LoVo (cell line): Measurements from ENCODE around the gene PCBP3.

Source experiments
- DNase-seq: peaks from one replicate; pipeline ENCODE4 v3.0.0-alpha.2; 2016; ENCODE audit warnings: low spot score

Gene PCBP3

DNA sequence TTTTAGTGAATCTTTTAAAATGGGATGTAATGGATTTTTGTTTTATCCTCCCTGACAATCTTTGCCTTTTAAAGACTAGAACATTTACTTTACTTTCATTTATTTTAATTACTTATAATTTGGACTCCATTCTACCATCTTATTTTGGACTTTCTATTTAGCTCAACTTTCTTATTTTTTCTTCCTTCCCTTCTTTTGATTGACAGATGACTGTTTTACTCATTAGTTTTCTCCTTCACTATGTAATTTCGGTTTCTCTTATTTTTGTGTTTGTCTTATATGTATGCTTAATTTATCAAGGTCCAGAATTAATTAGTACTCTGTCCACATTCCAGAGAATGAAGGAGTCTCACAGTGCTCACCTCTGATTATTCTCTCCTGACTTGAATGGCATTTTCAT, 109.9 kb downstream of the PCBP3 start:
- no peak for DNase-seq

DNA sequence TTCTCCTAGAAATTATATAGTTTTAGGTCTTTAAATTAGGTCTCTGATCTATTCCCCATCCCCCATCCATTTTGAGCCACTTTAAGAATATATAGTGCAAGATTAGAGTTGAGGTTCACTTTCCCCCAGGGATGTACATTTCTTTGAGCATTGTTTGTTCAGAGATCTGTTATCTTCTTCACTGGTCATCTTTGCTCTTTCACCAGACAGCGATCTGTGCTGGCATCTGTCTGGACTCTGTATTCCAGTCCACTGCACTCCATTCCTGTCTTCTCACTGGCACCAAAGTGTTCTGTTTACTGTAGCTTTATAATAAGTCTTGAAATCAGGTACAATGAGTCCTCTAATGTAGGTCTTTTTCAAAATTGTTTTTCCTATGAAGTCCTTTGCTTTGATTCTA, 112.5 kb downstream of the PCBP3 start:
- no peak for DNase-seq

DNA sequence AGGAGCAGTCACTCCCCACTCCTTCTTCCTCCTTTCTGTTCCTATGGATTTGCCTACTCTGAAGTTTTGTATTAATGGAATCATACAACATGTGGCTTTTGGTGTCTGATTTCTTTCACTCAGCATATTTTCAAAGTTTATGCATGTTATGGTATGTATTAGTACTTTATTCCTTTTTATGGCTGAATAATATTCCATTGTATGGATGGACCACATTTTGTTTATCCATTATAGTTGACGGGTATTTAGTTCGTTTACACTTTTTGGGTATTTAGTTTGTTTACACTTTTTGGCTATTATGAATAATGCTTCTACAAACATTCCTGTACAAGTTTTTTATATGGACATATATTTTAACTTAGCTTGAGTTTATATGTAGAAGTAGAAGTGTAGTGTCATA, 113.1 kb downstream of the PCBP3 start:
- DNase-seq = no peak

DNA sequence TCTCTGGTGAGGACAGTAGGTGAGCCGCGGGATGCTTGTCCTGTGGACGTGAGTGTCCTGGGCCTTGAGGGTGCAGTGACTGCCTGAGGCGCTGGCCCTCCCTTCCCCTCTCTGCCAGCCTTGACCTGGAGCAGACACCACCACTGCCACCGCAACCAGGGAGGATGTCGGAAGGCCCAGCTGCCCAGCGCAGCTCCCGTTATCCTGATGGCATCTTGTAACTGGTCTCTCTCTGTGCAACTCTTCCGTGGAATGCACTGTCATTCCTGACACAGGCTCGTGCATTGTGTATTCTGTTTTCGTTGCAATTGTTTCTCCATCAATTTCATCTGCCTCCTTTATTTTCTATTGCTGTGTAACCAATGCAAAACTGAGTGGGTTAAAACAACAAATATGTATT, 118.2 kb downstream of the PCBP3 start:
- DNase-seq = no peak

DNA sequence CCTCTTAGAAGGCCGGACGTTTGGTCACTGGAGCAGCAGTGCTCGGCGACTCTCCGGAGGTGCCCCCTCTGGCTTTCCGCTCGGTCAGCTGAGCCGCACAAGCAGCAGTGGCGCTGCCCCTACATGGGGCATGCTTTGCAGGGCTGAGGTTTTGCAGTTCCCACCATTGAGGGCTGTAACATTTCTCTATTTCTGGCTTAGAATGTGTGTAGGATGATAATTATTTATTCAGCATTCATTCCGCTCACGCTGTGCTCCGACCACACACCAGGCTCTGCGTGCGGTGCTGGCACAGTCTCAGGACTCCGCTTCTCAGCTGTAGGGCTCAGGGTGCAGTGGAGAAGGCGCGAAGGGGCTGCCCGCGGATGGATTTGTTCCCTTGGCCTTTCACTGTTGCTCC, 119.5 kb downstream of the PCBP3 start:
- DNase-seq = no peak

DNA sequence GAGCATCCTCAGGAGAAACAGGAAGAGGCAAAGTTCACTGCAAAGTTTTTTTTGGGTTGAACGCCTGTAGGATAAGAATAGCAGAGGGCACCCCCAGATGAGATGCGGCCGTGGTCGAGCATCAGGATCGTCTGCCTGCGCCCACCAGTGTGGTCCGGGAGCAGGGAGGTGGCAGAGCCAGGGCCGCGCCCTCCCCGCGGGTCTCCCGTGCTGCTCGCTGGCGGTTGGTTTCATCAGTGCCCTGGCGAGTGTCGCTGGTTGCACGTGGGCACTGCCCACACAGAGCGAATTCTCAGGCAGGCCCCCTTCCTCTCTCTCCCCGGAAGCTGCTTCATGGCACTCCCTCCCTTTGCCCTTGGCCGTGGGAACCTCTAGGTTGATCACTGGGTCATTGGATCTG, 120.0 kb downstream of the PCBP3 start:
- no peak for DNase-seq

DNA sequence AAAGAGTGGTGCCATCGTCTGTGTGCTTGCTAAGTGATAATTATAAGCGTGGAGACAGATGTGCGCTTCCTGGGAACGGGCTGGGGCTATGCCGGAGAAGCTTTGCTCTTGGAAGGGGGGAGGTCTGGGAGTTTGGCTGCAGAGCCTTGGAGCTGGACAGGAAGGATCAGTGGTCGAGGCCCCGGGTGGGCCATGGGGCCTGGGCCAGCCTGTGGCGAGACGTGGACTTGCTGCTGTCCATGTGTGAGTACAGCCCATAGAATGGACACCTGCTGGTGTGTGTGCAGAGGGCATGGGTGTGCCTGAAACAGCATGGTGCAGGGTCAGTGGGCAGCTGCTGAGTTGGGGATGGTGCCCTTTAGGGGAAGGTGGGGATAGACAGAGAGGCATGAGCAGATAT, 121.3 kb downstream of the PCBP3 start:
- DNase-seq = no peak

DNA sequence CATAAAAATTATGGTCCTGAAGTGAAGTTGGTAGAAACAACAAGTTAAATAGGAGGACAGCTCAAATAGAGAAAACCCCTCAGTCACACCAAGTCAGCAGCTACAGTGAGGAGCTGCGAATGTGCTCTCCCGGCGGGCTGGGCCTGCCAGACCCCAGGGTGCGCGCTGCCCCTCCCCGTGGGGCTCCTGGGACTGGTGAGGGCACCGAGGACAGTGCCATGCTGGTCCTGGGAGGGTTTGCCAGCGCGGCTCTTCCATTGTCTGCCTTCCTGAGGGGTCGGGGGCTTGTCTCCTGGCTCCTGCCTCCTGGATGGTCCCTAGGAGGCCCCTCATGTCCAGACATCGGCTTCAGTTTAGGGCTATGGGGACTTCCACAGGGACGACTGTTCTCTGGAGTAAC, 121.8 kb downstream of the PCBP3 start:
- no peak for DNase-seq

DNA sequence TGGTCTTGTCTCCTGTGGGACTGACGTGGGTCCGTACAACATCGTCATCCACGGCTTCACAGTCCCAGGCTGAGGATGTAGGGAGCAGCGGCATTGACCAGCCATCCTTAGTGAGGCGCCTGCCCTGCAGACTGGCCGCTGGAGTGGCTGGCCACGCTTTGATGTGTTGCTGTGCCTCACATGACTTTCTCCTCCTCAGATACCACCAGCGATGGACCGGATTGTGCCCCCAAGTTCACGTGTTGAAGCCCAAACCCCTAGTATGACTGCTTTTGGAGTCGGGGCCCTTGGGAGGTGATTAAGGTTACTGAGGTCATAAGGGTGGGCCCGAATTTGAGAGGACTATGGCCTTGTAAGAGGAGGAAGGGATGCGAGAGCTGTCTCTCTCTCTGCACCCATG, 122.5 kb downstream of the PCBP3 start:
- DNase-seq = no peak

DNA sequence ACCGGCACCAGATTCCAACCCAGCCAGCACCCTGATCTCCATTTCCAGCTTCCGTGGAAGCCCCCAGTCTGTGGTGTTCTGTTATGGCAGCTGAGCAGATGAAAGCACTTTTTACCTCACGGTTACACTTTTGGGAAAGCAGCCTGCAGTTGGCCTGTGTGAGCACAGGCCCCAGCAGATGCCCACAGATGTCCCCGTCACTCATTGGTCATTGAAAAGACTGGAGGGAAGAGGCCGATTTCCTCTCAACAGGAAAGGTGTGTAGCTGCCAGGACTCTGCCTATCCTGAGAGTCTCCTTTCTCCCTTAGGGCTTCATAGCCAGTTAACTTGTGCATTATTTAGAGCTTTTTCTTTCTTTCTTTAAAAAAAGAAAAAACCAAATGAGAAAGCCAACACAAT, 123.0 kb downstream of the PCBP3 start:
- DNase-seq = no peak

DNA sequence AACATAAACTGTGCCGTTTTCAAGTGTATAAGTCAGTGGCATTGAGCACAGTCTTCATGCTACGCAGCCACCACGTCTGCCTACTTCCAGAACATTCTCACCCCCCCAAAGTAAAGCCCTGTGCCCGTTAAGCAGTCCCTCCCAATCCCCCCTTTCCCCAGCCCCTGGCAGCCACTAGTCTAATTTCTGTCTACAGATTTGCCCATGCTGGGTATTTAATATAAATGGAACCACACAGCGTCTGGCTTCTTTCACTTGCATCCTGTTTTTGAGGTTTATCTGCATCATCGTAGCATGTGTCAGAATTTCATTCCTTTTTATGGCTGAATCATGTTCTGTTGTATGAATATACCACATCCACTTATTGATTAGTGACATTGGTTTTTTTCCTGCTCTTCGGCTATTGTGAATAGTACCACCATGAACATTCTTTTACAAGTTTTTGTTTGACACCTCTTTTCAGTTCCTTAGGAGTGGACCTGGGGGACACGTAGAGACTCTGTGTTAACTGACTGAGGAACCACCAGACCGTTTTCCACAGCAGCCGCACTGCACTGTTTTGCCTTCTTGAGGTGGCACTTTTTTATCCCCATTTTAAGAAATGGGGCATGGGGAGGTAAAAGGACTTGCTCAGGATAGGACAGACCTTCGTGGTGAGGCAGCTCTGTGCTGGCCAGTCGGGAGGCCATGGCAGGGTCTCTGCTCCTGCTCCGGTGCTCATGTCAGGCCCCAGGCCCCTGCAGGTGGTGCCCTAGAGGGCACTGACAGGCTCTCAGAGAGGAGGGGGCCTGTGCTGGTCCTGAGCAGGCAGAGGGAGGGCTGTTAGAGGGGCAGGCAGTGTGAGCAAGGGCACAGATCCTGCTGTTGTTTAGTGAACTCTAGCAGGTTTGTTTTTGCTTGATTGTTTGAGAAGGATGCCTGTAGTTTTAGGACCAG, 123.8 kb downstream of the PCBP3 start:
- DNase-seq = no peak

DNA sequence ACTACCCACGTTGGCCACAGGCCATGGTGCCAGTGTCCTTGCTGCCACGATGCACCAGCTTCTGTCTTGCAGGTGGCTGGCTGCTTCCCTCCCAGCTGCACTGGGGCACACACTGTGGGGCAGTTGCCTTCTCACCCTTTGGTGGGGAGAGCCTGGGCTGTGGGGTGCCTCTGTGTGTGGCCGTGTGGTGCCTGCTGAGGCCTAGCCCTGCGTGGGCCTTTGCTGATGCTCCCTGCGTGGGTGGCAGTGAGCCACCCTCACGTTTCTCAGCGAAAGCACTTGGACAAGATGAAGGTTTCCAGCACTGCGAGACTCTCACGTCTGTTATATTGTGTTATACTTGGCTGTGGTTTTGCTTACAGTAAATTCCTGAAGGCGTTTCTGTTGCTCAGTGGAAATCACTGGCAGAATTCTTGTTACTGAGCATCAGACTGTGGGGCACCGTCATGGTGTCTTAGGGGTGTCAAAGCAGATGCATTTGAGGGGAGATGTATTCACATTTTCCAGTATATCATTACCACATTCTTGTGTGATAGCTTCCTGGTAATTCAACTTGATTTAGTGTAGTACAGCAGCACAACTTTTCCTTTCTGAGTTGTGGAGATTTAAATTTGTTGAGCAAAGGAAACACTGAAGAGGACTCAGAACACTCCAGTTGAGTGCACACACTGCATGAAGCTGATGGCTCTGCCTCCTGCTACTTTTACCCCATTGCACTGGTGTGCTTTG, 124.7 kb downstream of the PCBP3 start:
- DNase-seq = no peak

DNA sequence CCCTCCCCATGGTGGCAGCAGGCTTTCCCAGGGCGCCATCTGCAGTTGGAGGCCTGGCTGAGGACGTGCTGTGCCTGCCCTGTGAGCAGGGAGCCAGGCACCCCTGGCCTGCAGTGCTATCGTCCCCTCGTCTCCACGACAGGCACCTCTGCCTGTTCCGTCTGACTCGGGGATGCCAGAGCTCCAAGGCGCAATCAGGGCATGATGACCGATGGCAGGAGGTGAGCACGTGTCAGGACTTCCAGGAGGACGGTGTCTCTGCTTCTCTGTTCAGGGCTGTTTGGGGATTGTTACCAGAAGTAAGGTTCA, 125.2 kb downstream of the PCBP3 start:
- DNase-seq = no peak

DNA sequence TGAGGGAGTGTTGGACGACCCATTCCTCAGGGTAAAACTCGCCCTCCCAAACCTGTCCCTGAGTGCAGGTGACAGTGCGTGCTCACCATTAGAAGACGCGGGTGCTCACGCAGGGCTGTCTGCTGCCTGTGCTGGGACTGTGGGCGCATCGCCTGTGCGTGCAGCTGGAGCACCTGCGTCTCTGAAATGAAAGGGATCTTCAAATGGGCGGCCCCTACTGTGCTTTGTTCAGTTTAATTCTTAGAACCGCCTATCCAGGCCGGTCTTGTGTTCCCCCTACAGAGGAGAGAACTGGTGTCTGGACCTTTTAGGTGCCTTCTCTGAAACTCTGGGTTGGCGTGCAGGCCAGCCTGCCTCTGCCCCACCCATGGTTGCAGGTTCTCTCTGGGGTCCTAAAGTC, 125.8 kb downstream of the PCBP3 start:
- no peak for DNase-seq

DNA sequence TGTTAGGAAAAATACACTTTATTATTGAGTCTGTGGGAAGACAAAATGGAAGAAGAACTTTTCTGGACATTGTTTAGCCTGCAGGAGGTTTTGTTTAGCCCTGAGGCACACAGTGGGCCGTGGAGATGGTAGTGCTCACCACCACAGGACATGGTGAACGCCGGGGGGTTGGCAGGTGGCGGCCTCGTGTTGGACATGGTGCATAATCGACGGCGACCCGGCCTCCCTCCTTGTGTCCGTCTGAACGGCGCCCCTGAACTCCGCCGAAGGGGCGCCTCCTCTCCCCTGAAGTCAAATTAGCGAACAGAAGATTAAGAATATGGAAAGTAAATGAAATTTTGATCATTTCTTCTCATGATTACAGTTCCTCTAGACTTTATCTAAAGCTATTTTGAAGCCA, 126.4 kb downstream of the PCBP3 start:
- DNase-seq = no peak

DNA sequence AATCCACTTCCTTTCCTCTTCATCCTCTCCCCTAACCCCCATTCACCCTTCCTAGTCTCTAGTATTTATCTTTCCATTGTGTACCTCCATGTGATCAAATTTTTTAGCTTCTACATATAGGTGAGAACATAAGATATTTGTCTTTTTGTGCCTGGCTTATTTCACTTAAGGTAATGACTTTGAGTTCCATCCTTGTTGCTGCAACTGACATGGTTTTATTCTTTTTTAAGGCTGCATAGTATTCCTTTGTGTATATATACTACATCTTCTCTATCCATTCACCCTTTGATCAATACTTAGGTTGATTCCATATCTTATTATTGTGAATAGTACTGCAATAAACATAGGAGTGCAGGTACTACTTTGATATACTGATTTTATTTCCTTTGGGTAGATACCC, 128.7 kb downstream of the PCBP3 start:
- DNase-seq = no peak

DNA sequence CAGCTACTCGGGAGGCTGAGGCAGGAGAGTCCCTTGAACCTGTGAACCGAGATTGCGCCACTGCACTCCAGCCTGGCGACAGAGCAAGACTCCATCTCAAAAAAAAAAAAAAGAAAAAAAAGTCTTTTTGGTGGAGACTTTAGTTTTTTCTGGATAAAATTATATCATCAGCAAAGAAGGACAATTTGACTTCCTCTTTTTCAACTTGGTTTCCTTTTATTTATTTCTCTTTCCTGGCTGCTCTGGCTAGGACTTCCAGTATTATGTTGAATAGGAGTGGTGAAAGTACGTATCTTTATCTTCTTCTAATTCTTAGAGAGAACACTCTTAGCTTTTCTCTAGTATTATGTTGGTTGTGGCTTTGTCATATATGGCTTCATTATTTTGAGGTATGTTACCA, 130.8 kb downstream of the PCBP3 start:
- no peak for DNase-seq

DNA sequence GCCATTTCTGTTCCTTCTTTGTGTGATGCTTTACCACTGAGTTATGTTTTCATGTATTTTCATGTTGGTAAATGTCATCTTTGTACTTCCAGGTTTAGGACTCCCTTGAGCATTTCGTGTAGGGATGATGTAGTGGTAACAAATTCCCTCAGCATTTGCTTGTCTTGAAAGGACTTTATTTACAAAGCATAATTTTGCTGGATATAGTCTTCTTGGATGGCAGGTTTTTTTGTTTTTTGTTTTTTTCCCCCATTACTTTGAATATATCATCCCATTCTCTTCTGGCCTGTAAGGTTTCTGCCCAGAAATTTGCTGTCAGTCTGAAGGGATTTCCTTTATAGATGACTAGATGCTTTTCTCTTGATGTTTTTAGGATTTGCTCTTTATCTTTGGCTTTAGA, 133.4 kb downstream of the PCBP3 start:
- no peak for DNase-seq

DNA sequence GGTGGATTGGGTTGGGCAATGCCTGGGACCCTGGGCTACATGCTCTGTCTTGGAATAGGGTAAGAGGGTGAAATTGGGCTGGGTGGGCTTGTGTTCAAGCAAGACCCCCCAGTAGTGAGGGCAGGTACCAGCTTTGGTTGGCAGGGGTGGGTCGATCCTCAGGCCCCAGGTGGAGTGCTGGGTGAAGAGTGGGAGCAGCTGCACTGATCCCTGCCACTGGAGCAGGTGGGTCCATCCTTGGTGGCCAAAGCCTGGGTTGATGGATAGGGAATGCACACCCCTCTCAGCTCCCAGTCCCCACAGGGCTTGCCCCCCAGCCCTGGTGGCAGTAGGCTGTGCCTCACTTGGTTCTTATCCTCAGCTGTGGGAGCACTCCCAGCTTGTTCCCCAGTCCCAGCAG, 135.2 kb downstream of the PCBP3 start:
- no peak for DNase-seq

DNA sequence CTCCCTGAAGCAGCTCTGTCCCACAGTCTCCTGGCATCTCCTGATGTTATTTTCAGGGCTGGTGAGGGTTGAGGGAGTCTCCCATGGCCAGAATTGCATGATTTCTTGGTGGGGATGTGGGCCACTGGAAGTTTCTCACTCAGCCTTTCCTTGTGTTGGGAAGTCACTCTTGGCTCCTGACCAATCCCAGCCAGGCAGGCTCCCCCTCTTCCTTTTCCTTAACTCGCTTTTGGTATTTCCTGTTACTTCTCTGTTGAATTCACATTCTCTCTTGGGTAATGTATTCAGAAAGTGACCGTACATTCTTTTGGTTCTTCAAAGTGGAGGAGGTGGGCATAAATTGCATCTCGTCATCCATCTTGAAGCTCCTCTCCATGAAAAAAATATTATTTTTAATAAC, 135.7 kb downstream of the PCBP3 start:
- DNase-seq = no peak

DNA sequence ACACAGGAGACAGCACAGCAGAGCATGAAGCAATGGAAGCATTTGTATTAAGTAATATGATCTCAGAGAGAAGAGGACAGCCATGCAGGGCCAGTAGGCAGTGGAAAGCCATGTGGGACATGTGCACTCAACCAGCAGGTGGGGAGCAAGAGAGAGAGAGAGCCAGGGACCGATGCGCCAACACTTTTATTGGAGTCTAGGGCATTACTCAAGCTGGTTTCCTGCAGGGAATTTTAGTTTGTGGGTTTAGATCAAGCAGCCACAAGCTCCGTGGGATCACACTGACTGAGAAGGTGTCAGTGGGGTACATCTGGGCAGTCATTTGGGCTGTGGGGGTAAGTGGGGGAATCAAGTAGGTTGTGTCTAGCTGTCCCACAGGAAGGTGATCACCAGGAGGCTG, 137.1 kb downstream of the PCBP3 start:
- DNase-seq = no peak

DNA sequence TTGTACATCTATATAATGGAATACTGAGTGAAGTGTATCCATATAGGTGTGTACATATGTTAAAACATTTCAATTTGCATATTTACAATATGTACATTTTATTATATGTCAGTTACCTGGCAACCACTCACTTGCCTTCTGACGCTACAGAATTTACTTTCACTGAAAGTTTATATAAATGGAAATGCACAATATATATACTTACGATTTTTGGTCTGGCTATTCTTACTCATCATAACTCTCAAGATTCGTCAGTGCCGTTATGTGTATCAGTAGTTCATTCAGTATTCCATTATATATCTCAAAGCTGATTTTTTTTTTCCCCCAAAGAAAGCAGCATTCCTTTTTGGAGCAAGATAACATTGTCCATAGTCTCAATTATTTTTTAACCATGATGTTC, 138.2 kb downstream of the PCBP3 start:
- DNase-seq = no peak

DNA sequence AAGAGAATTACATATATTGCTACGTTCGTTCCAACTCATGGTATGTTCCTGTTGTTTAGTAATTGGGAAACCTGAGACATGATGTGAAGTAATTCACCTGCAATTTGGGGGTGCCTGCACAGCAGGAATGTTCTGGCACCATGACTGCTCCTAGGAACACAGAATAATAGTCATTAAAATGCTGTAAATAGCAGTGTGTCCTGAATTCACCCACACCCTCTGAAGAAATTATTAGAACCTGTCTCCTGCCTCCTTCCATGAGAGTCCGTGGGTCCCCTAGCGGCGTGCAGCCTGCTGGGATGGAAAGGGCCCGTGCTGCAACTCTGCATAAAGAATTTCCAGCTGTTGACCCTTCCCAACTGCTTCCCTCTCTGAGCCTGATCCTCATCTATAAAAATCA, 143.1 kb downstream of the PCBP3 start:
- DNase-seq = no peak

DNA sequence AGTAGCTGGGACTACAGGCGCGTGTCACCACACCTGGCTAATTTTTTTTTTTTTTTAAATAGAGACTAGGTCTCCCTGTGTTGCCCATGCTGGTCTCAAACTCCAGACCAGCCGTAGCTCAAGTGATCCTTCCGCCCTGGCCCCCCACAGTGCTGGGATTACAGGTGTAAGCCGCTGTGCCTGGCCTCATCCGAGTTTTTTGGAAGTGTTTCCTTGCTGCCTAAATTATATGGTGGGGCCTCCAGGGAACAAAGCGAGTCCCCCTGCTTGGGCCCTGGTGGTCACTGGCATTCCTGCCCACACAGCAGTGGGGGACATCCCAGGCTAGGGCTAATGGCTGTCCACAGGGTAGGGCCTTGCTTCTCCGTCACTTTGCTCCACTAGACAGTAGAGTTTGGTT, 143.8 kb downstream of the PCBP3 start:
- DNase-seq = no peak
